HEK293T (cell line): ENCODE results near the gene AXL.

Experiments
- CTCF ChIA-PET: fragments of 350-600 bp; formaldehyde crosslinking; extraction: SDS; loops from one replicate; lab custom pipeline; 2021; ENCODE audit warnings: antibody characterized with exemption, inconsistent platforms; lab: Yijun Ruan, JAX
- POLR2A ChIA-PET: fragments of 350-600 bp; formaldehyde crosslinking; extraction: SDS; loops from one replicate; lab custom pipeline; 2020; ENCODE audit warnings: antibody characterized with exemption, inconsistent platforms; lab: Yijun Ruan, JAX
- DNase-seq: peaks from one replicate; pipeline ENCODE4 v3.0.0; 2012; ENCODE audit warnings: mixed read lengths; ENCODE audit errors: extremely low spot score
- ARNT ChIP-seq: fragments of 450-650 bp; IDR thresholded peaks from 2 replicates; pipeline ENCODE4 v1.6.1; 2017; ENCODE audit warnings: mild to moderate bottlenecking
- BHLHE40 ChIP-seq: fragments of 450-650 bp; IDR thresholded peaks from 2 replicates; pipeline ENCODE4 v1.6.1; 2016; ENCODE audit warnings: mild to moderate bottlenecking, moderate library complexity, borderline replicate concordance
- CTBP1 ChIP-seq: fragments of 450-650 bp; IDR thresholded peaks from 2 replicates; pipeline ENCODE4 v1.6.1; 2016; ENCODE audit warnings: borderline replicate concordance
- ELF4 ChIP-seq: fragments of 450-650 bp; IDR thresholded peaks from 2 replicates; pipeline ENCODE4 v1.6.1; 2017; ENCODE audit warnings: antibody characterized with exemption
- FOXA1 ChIP-seq: fragments of 450-650 bp; IDR thresholded peaks from 2 replicates; pipeline ENCODE4 v1.6.1; 2016; ENCODE audit warnings: mild to moderate bottlenecking
- FOXK2 ChIP-seq: fragments of 450-650 bp; IDR thresholded peaks from 2 replicates; pipeline ENCODE4 v1.6.1; 2016; ENCODE audit warnings: mild to moderate bottlenecking
- FOXM1 ChIP-seq: fragments of 450-650 bp; IDR thresholded peaks from 2 replicates; pipeline ENCODE4 v1.6.1; 2017; ENCODE audit warnings: mild to moderate bottlenecking, borderline replicate concordance
- HDGF ChIP-seq: fragments of 450-650 bp; IDR thresholded peaks from 2 replicates; pipeline ENCODE4 v1.6.1; 2017; ENCODE audit warnings: antibody characterized with exemption, borderline replicate concordance
- L3MBTL2 ChIP-seq: fragments of 450-650 bp; conservative IDR thresholded peaks from 2 replicates; pipeline ENCODE4 v1.6.1; 2016; ENCODE audit warnings: mild to moderate bottlenecking
- LEF1 ChIP-seq: fragments of 450-650 bp; IDR thresholded peaks from 2 replicates; pipeline ENCODE4 v1.6.1; 2017; ENCODE audit warnings: mild to moderate bottlenecking, borderline replicate concordance
- NFRKB ChIP-seq: fragments of 450-650 bp; IDR thresholded peaks from 2 replicates; pipeline ENCODE4 v1.6.1; 2016; ENCODE audit warnings: mild to moderate bottlenecking, moderate library complexity
- SP1 ChIP-seq: fragments of 450-650 bp; IDR thresholded peaks from 2 replicates; pipeline ENCODE4 v1.6.1; 2017
- SUZ12 ChIP-seq: fragments of 450-650 bp; IDR thresholded peaks from 2 replicates; pipeline ENCODE4 v1.6.1; 2016; ENCODE audit warnings: mild to moderate bottlenecking
- TARDBP ChIP-seq: fragments of 450-650 bp; IDR thresholded peaks from 2 replicates; pipeline ENCODE4 v1.6.1; 2016
- ZNF384 ChIP-seq: fragments of 450-650 bp; IDR thresholded peaks from 2 replicates; pipeline ENCODE4 v1.6.1; 2016
- TF ChIP-seq, protein P1 (sequence below): fragments of 450-650 bp; IDR thresholded peaks from 2 replicates; pipeline ENCODE4 v1.6.1; 2016

Gene AXL

GRCh38 chr19:41223431-41224234 is 4.6 kb downstream of the AXL start:
- ChIA-PET POLR2A (interaction anchor here (0.9 to 1.1 kb wide), 2 partner anchors 35 to 39 kb away, joined by 3 read pairs; no protein-coding TSS in a partner anchor), CTCF (interaction anchor here (1.3 kb wide), 1 partner anchor 39 kb away, joined by 3 read pairs; no protein-coding TSS in a partner anchor)
- TF ChIP-seq LEF1 (no peak), NFRKB (no peak), L3MBTL2 (no peak), BHLHE40 (no peak), FOXK2 (no peak), HDGF (no peak), SUZ12 (no peak), FOXM1 (no peak), CTBP1 (no peak), ELF4 (no peak)

DNA sequence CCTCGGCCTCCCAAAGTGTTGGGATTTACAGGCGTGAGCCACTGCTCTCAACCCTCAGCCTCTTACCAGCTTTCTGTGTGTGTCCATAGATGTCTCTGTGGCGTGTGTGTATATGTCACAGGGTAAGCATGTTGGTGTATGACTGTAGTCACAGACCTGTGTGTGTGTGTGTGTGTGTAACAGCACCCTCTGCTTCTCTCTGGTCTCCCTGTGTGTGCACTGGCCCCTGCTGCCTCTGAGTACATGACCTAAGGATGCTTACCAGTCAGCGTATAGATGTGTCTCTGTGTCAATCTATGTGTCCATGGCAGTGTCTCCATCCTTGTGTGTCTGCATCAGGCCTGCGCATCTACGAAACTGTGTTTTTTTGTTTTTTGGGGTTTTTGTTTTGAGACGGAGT is 5.6 kb downstream of the AXL start:
- DNase-seq = no peak
- POLR2A ChIA-PET = interaction anchor here (0.8 to 1.1 kb wide), 4 partner anchors 34 to 39 kb away, joined by 3 to 4 read pairs (median 3); no protein-coding TSS in a partner anchor
- no peak for TF ChIP-seq ELF4
- TF ChIP-seq CTBP1 = no peak
- TF ChIP-seq SUZ12 = no peak
- TF ChIP-seq NFRKB = no peak
- TF ChIP-seq, protein P1, sequence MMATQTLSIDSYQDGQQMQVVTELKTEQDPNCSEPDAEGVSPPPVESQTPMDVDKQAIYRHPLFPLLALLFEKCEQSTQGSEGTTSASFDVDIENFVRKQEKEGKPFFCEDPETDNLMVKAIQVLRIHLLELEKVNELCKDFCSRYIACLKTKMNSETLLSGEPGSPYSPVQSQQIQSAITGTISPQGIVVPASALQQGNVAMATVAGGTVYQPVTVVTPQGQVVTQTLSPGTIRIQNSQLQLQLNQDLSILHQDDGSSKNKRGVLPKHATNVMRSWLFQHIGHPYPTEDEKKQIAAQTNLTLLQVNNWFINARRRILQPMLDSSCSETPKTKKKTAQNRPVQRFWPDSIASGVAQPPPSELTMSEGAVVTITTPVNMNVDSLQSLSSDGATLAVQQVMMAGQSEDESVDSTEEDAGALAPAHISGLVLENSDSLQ = no peak
- TF ChIP-seq SP1 = no peak
- no peak for TF ChIP-seq ARNT
- TF ChIP-seq LEF1 = no peak
- no peak for TF ChIP-seq HDGF
- no peak for TF ChIP-seq L3MBTL2
- no peak for TF ChIP-seq FOXM1
- TF ChIP-seq FOXK2 = no peak
- TF ChIP-seq TARDBP = no peak
- TF ChIP-seq ZNF384 = no peak
- TF ChIP-seq FOXA1 = no peak
- TF ChIP-seq BHLHE40 = no peak
- CTCF ChIA-PET = interaction anchor here (1.3 kb wide), 1 partner anchor 38 kb away, joined by 3 read pairs; no protein-coding TSS in a partner anchor

More at GRCh38 chr19:41223431-41224234, 4.6 kb downstream of the AXL start:
- no peak for DNase-seq

- DNase-seq = no peak
- ChIA-PET CTCF (interaction anchor here (0.5 kb wide), 1 partner anchor 85 kb away, joined by 3 read pairs; no protein-coding TSS in a partner anchor), POLR2A (interaction anchor here (0.8 to 1.2 kb wide), 5 partner anchors 19 to 38 kb away, joined by 3 to 4 read pairs (median 3); no protein-coding TSS in a partner anchor)
- no peak for TF ChIP-seq FOXA1
- TF ChIP-seq FOXM1 = no peak
- no peak for TF ChIP-seq FOXK2
Measured at GRCh38 chr19:41225238-41226052, 6.4 kb downstream of the AXL start.

DNA sequence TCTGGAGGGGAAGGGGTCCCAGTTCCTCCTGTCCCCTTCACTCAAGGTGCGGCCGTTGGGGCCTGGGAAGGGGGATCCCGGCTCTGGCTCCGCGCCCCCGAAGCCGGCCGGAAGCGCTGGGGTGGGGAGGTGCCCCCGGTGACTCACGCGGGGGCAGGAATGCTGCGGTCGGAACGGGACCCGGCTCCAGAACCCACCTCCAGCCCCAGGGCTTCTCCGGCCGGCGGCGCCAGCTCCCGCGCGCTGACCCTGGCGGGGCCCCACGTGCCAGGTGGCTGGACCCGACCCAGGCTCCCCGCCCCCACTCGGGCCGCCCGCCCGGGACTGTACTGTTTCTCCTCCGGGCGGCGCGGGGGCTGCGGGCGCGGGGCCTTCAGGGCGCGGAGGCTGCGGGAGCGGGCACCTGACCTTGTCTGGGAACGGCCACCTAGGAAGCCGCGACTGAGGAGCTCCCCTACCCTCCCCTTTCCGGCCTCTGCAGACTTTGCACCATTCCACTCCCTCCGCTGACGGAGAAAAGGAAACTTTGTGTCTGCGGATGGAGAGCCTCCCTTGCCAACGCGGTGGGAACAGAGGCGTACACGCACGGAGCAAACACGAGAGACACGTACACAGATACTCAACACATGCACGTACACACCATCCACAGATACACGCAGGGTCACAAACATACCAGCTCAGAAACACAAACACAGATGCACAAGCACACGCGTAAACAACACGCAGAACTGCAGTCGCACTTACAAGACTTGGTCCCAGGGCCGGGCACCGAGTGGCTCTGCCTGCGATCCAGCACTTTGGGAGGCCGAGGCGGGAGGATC is 7.2 kb downstream of the AXL start:
- peak; percentile 59 for DNase-seq
- no peak for TF ChIP-seq CTBP1
- no peak for TF ChIP-seq LEF1
- TF ChIP-seq SP1 = no peak
- no peak for TF ChIP-seq BHLHE40
- no peak for TF ChIP-seq SUZ12
- TF ChIP-seq L3MBTL2 = 0 out of 2 replicates have a peak, but pooled peaks have one; percentile 29
- no peak for TF ChIP-seq HDGF
- TF ChIP-seq TARDBP = no peak
- TF ChIP-seq, protein P1 = no peak
- ChIA-PET CTCF (interaction anchor here (0.5 to 1.0 kb wide), 2 partner anchors 44 to 86 kb away, joined by 3 read pairs; no protein-coding TSS in a partner anchor), POLR2A (interaction anchor here (0.8 to 1.2 kb wide), 5 partner anchors 19 to 126 kb away, joined by 3 to 4 read pairs (median 3); partner anchors contain the start of gene HNRNPUL1)

DNA sequence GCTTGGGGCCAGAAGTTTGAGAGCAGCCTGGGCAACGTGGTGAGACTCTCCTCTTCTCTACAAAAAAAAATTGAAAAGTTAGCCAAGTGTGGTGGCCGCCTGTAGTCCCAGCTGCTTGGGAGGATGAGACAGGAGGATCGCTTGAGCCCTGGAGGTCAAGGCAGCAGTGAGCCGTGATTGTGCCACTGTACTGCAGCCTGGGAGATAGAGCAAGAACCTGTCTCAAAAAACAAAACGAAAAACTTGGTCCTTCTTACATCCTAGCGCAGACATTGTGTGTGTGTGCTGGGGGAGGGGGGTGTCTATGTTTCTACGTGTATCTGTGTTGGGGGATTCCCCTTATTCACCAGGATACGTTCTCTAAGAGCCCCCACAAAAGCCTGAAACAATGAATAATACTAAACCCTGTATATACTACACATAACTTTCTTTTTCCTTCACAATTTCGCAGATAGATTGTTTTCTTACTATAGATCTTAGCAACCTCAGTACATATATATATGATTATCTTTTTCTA is 7.9 kb downstream of the AXL start:
- CTCF ChIA-PET = interaction anchor here (1.0 kb wide), 1 partner anchor 45 kb away, joined by 3 read pairs; no protein-coding TSS in a partner anchor
- POLR2A ChIA-PET = interaction anchor here (0.8 to 1.2 kb wide), 5 partner anchors 18 to 125 kb away, joined by 3 to 4 read pairs (median 3); partner anchors contain the start of gene HNRNPUL1
- TF ChIP-seq FOXK2 (no peak), NFRKB (no peak), ZNF384 (no peak), ELF4 (no peak), BHLHE40 (no peak), ARNT (no peak), SUZ12 (no peak), LEF1 (no peak), HDGF (no peak), FOXA1 (no peak), SP1 (no peak), CTBP1 (no peak), FOXM1 (no peak)
- TF ChIP-seq, protein P1 = no peak
- no peak for DNase-seq
